OCI-LY1 (cell line): ENCODE data around the gene GRB10.

Experiments used
- H2AFZ ChIP-seq: fragments of 200-600 bp; sonication (generic), shearing (Covaris generic); 2 replicates; pipeline ENCODE4 v1.6.0; 2014; ENCODE audit warnings: antibody characterized with exemption, mild to moderate bottlenecking, low read length
- H3F3A ChIP-seq: fragments of 200-600 bp; sonication (generic), shearing (Covaris generic); 2 replicates; pipeline ENCODE4 v1.6.0; 2014; ENCODE audit warnings: mild to moderate bottlenecking, antibody characterized with exemption, low read length, moderate library complexity; ENCODE audit not compliant: insufficient read depth
- H3K27ac ChIP-seq: fragments of 200-600 bp; sonication (generic); 2 replicates; pipeline ENCODE4 v1.5.1; 2014; ENCODE audit warnings: low read length, mixed run types, mild to moderate bottlenecking, low read depth; ENCODE audit not compliant: poor library complexity, severe bottlenecking
- H3K27me3 ChIP-seq: fragments of 200-600 bp; sonication (generic); 2 replicates; pipeline ENCODE4 v1.6.0; 2014; ENCODE audit warnings: antibody characterized with exemption, mild to moderate bottlenecking, low read length, moderate library complexity; ENCODE audit not compliant: insufficient read depth
- H3K36me3 ChIP-seq: fragments of 200-600 bp; sonication (generic); 2 replicates; pipeline ENCODE4 v1.6.1; 2014; ENCODE audit warnings: mild to moderate bottlenecking, antibody characterized with exemption, low read length, moderate library complexity, mixed read lengths; ENCODE audit not compliant: insufficient read depth
- H3K4me1 ChIP-seq: fragments of 200-600 bp; sonication (generic); 2 replicates; pipeline ENCODE4 v1.5.1; 2014; ENCODE audit warnings: mild to moderate bottlenecking, low read length, moderate library complexity; ENCODE audit not compliant: insufficient read depth, severe bottlenecking
- H3K4me2 ChIP-seq: fragments of 200-600 bp; sonication (generic), shearing (Covaris generic); 2 replicates; pipeline ENCODE4 v1.6.1; 2014; ENCODE audit warnings: low read length
- H3K4me3 ChIP-seq: fragments of 200-600 bp; sonication (generic); 2 replicates; pipeline ENCODE4 v1.5.1; 2014; ENCODE audit warnings: low read length, low read depth, mild to moderate bottlenecking, mixed read lengths; ENCODE audit not compliant: poor library complexity, severe bottlenecking
- H3K79me2 ChIP-seq: fragments of 200-600 bp; shearing (Covaris generic); 2 replicates; pipeline ENCODE4 v1.6.1; 2016; ENCODE audit warnings: mixed run types, low read length, mixed read lengths; ENCODE audit not compliant: insufficient read depth
- H3K9ac ChIP-seq: fragments of 200-600 bp; sonication (generic), shearing (Covaris generic); 2 replicates; pipeline ENCODE4 v1.6.1; 2014; ENCODE audit warnings: mild to moderate bottlenecking, low read length, mixed read lengths
- H3K9me2 ChIP-seq: fragments of 200-600 bp; sonication (generic), shearing (Covaris generic); 2 replicates; pipeline ENCODE4 v1.6.1; 2014; ENCODE audit warnings: low read depth, mild to moderate bottlenecking, low read length, mixed read lengths
- H3K9me3 ChIP-seq: fragments of 200-600 bp; shearing (Covaris generic); 2 replicates; pipeline ENCODE4 v1.6.1; 2014; ENCODE audit warnings: low read length, mixed read lengths
- H4K20me1 ChIP-seq: fragments of 200-600 bp; sonication (generic), shearing (Covaris generic); 2 replicates; pipeline ENCODE4 v1.6.0; 2016; ENCODE audit warnings: mild to moderate bottlenecking, low read length; ENCODE audit not compliant: insufficient read depth
- EZH2 ChIP-seq: fragments of 200-600 bp; sonication (generic), shearing (Covaris generic); IDR thresholded peaks from 2 replicates; pipeline ENCODE4 v1.8.0; 2017; ENCODE audit warnings: borderline replicate concordance, mixed run types, mild to moderate bottlenecking, antibody characterized with exemption, low read length, moderate library complexity, mixed read lengths
- TF ChIP-seq, protein P1 (sequence below): fragments of 200-600 bp; sonication (generic), shearing (Covaris generic); IDR thresholded peaks from 2 replicates; pipeline ENCODE4 v1.5.1; 2017; ENCODE audit warnings: mild to moderate bottlenecking, antibody characterized with exemption, low read length, moderate library complexity, mixed read lengths

Gene GRB10

GRCh38 chr7:50743893-50744292 lies 38.8 kb downstream of the GRB10 start:
- H3K79me2 ChIP-seq, result no peaks in the 10 kb centered on the region
- no peaks in the 10 kb centered on the region for H3K9me2 ChIP-seq
- TF ChIP-seq, protein P1, sequence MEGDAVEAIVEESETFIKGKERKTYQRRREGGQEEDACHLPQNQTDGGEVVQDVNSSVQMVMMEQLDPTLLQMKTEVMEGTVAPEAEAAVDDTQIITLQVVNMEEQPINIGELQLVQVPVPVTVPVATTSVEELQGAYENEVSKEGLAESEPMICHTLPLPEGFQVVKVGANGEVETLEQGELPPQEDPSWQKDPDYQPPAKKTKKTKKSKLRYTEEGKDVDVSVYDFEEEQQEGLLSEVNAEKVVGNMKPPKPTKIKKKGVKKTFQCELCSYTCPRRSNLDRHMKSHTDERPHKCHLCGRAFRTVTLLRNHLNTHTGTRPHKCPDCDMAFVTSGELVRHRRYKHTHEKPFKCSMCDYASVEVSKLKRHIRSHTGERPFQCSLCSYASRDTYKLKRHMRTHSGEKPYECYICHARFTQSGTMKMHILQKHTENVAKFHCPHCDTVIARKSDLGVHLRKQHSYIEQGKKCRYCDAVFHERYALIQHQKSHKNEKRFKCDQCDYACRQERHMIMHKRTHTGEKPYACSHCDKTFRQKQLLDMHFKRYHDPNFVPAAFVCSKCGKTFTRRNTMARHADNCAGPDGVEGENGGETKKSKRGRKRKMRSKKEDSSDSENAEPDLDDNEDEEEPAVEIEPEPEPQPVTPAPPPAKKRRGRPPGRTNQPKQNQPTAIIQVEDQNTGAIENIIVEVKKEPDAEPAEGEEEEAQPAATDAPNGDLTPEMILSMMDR, result no peak
- TF ChIP-seq EZH2, result no peak
- no peaks in the 10 kb centered on the region for H3K9me3 ChIP-seq
- no peak overlapping the region for H3K27ac ChIP-seq
- no peaks in the 10 kb centered on the region for H4K20me1 ChIP-seq
- H3K36me3 ChIP-seq, result no peaks in the 10 kb centered on the region
- H2AFZ ChIP-seq, result no peak overlapping the region
- H3K4me2 ChIP-seq, result no peak overlapping the region
- H3K4me1 ChIP-seq, result no peaks in the 10 kb centered on the region
- H3K27me3 ChIP-seq, result no peaks in the 10 kb centered on the region
- no peak overlapping the region for H3K4me3 ChIP-seq
- no peaks in the 10 kb centered on the region for H3F3A ChIP-seq
- H3K9ac ChIP-seq, result no peak overlapping the region

DNA sequence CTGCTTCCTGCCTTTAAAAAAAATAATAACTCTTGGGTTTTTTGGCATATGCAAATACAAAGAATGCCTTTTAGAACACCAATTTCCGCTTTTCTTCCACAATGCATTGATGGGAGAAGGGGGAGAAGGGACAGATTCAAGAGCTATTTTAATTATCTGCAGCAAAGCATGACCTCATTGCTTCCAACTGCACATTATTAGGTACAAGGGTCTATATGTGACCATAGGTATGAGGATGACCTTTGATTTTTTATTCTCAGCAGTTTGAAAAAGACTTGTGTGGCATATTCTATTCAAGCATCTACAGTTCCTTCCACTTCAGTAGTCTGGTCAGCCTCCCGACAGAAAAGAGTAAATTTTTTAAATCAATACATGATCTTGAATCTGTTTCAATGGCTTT lies 39.7 kb downstream of the GRB10 start:
- Histone ChIP-seq H3K36me3 (no peaks in the 10 kb centered on the region), H3K79me2 (no peaks in the 10 kb centered on the region), H3K27me3 (no peaks in the 10 kb centered on the region), H2AFZ (no peak overlapping the region), H4K20me1 (no peaks in the 10 kb centered on the region), H3K4me2 (no peak overlapping the region), H3K4me1 (no peaks in the 10 kb centered on the region), H3F3A (no peaks in the 10 kb centered on the region), H3K9me2 (no peaks in the 10 kb centered on the region), H3K27ac (no peak overlapping the region), H3K9me3 (no peaks in the 10 kb centered on the region), H3K4me3 (no peak overlapping the region), H3K9ac (no peak overlapping the region)
- TF ChIP-seq, protein P1, result no peak
- no peak for TF ChIP-seq EZH2

- Histone ChIP-seq H3F3A (no peaks in the 10 kb centered on the region), H3K9ac (no peak overlapping the region), H3K27me3 (no peaks in the 10 kb centered on the region), H3K9me3 (no peaks in the 10 kb centered on the region), H3K4me3 (no peak overlapping the region), H3K36me3 (no peaks in the 10 kb centered on the region), H3K9me2 (no peaks in the 10 kb centered on the region), H4K20me1 (no peaks in the 10 kb centered on the region), H3K4me2 (no peak overlapping the region), H3K79me2 (no peaks in the 10 kb centered on the region), H3K27ac (no peak overlapping the region), H2AFZ (no peak overlapping the region), H3K4me1 (no peaks in the 10 kb centered on the region)
- no peak for TF ChIP-seq EZH2
- TF ChIP-seq, protein P1, result no peak
Measured at GRCh38 chr7:50742401-50742800, 40.3 kb downstream of the GRB10 start.
